Fibroblast of lung (primary cell): ENCODE results near the gene BACH1.

Experiments
- EZH2 ChIP-seq: IDR thresholded peaks from 2 replicates; pipeline ENCODE4 v1.5.1; 2012; ENCODE audit warnings: low read length, control low read depth, mild to moderate bottlenecking; ENCODE audit errors: missing control alignments
- TF ChIP-seq, protein P1 (sequence below), 2 donors: IDR thresholded peaks in 1 of 2; conservative IDR thresholded peaks in 1 of 2; 1 replicate in 1 of 2; 2 replicates in 1 of 2; pipeline ENCODE4 v1.5.1; 2011 to 2012; ENCODE audit warnings: low read length in 2 of 2, control low read depth in 1 of 2, inconsistent platforms in 1 of 2, low read depth in 1 of 2, mild to moderate bottlenecking in 1 of 2

GRCh38 chr21:29301691-29302090 is 3.0 kb downstream of the BACH1 start:
- TF ChIP-seq, protein P1, sequence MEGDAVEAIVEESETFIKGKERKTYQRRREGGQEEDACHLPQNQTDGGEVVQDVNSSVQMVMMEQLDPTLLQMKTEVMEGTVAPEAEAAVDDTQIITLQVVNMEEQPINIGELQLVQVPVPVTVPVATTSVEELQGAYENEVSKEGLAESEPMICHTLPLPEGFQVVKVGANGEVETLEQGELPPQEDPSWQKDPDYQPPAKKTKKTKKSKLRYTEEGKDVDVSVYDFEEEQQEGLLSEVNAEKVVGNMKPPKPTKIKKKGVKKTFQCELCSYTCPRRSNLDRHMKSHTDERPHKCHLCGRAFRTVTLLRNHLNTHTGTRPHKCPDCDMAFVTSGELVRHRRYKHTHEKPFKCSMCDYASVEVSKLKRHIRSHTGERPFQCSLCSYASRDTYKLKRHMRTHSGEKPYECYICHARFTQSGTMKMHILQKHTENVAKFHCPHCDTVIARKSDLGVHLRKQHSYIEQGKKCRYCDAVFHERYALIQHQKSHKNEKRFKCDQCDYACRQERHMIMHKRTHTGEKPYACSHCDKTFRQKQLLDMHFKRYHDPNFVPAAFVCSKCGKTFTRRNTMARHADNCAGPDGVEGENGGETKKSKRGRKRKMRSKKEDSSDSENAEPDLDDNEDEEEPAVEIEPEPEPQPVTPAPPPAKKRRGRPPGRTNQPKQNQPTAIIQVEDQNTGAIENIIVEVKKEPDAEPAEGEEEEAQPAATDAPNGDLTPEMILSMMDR (conservative IDR thresholded peaks at IDR 0.05 in 1 of 2, IDR thresholded peaks at IDR 0.05 in 1 of 2; ENCODE audit: low read depth in 1 of 2, low read length in 2 of 2), result no peak
- no peak for TF ChIP-seq EZH2
